Effector memory CD4-positive, alpha-beta T cell (primary cell): ENCODE data around the gene ADAMTS16.

Experiments
- DNase-seq, 3 donors: peaks; one replicate each; pipeline ENCODE4 v3.0.0-alpha.2; 2020
- H3K27ac ChIP-seq: 2 replicates; pipeline ENCODE4 v1.7.0; 2013; ENCODE audit warnings: mild to moderate bottlenecking, low read length, moderate library complexity; ENCODE audit not compliant: insufficient read depth, poor library complexity, severe bottlenecking
- H3K27me3 ChIP-seq: replicated peaks from 2 replicates; pipeline ENCODE4 v1.7.0; 2013; ENCODE audit warnings: mild to moderate bottlenecking, low read length; ENCODE audit not compliant: insufficient read depth, control insufficient read depth, poor library complexity, severe bottlenecking
- H3K36me3 ChIP-seq: 2 replicates; pipeline ENCODE4 v1.7.0; 2013; ENCODE audit warnings: mild to moderate bottlenecking, low read length, moderate library complexity; ENCODE audit not compliant: control insufficient read depth, insufficient read depth
- H3K4me1 ChIP-seq: 2 replicates; pipeline ENCODE4 v1.7.0; 2013; ENCODE audit warnings: low read length, mild to moderate bottlenecking; ENCODE audit not compliant: control insufficient read depth, insufficient read depth, poor library complexity, severe bottlenecking
- H3K4me3 ChIP-seq: 2 replicates; pipeline ENCODE4 v1.7.0; 2013; ENCODE audit warnings: low read length, low read depth, mild to moderate bottlenecking; ENCODE audit not compliant: insufficient read depth, poor library complexity, severe bottlenecking
- H3K9me3 ChIP-seq: 2 replicates; pipeline ENCODE4 v1.7.0; 2013; ENCODE audit warnings: mild to moderate bottlenecking, low read length, moderate library complexity; ENCODE audit not compliant: control insufficient read depth

Gene ADAMTS16

DNA sequence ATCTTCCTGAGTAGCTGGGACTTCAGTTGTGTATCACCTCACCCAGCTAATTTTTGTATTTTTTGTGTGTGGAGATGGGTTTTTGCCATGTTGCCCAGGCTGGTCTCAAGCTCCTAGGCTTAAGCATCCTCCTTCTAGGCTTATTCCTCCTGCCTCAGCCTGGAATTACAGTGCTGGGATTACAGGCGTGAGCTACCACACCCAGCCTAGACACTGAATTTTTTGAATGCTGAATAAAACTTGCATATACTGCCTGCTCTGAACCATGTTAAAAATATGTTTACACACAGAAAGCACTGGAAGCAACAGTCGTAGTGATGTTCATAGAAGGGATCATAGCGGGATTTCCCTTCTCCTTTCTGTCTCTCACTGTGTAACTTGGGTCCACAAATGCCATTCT is 161.0 kb downstream of the ADAMTS16 start:
- no peak for DNase-seq
- Histone ChIP-seq H3K27me3 (no peaks in the 10 kb centered on the region), H3K4me3 (no peak overlapping the region), H3K27ac (no peak overlapping the region), H3K36me3 (no peaks in the 10 kb centered on the region), H3K9me3 (no peaks in the 10 kb centered on the region), H3K4me1 (no peaks in the 10 kb centered on the region)

DNA sequence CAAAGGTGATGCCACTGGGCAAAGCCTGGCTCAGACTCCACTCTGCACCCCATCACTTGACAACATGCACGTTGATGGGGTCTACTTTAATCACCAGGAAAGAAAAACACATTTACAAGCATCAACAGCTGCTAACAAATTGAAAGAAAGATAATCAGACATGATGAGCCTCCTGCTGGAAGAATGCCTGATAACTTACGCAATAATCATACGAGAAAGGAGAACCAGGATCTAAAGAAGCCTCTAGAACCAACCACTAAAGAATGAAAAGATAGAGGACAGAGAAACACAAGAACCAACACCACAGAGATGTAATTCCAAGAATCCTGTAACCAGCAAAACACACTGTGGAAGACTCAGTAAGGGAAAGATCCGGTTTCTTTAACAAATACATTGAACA is 162.1 kb downstream of the ADAMTS16 start:
- no peaks in the 10 kb centered on the region for H3K9me3 ChIP-seq
- H3K27ac ChIP-seq, result no peak overlapping the region
- no peaks in the 10 kb centered on the region for H3K4me1 ChIP-seq
- no peaks in the 10 kb centered on the region for H3K36me3 ChIP-seq
- no peaks in the 10 kb centered on the region for H3K27me3 ChIP-seq
- no peak for DNase-seq
- no peak overlapping the region for H3K4me3 ChIP-seq

DNA sequence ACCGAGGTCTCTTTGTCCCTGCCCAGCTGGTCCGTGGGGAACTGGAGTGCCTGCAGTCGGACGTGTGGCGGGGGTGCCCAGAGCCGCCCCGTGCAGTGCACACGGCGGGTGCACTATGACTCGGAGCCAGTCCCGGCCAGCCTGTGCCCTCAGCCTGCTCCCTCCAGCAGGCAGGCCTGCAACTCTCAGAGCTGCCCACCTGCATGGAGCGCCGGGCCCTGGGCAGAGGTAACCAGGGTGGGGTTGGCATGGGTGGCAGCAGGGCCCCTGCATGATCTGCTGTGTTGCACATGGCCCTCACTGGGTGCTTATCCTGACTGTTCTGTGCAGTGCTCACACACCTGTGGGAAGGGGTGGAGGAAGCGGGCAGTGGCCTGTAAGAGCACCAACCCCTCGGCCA is 163.1 kb downstream of the ADAMTS16 start:
- no peak for DNase-seq
- Histone ChIP-seq H3K27me3 (no peaks in the 10 kb centered on the region), H3K9me3 (no peaks in the 10 kb centered on the region), H3K4me1 (no peaks in the 10 kb centered on the region), H3K36me3 (no peaks in the 10 kb centered on the region), H3K4me3 (no peak overlapping the region), H3K27ac (no peak overlapping the region)

DNA sequence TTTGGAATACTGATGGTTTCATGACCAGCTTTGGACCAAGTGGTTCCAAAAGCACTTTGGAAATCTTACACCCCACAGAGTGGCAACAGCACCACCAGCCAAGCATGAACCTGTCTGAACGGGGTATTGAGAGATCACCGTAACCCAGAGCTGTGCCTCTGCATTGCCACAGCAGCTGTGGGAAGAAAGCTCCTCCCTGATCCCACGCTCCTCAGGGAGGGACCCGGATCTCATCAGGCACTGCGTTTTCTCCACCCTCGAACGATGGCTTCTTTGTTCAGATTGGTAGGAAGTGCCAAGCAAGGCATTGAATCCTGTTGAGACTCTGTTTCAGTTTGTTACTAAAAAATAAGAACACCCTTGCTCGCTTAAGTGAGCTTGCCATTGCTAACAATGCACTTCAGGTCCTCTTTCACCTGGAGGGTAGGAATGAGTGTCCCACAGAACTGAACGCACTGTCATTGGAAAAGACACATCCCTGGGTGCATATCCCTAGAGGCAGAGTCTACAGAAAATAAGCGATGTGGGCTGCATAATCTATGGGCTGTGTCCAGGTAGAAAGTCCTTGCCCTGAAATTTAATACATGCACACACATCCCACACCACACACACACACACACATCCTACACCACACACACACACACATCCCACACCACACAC is 164.4 kb downstream of the ADAMTS16 start:
- H3K36me3 ChIP-seq, result no peaks in the 10 kb centered on the region
- no peak for DNase-seq
- H3K4me3 ChIP-seq, result no peak overlapping the region
- no peaks in the 10 kb centered on the region for H3K27me3 ChIP-seq
- no peaks in the 10 kb centered on the region for H3K9me3 ChIP-seq
- H3K27ac ChIP-seq, result no peak overlapping the region
- no peaks in the 10 kb centered on the region for H3K4me1 ChIP-seq

DNA sequence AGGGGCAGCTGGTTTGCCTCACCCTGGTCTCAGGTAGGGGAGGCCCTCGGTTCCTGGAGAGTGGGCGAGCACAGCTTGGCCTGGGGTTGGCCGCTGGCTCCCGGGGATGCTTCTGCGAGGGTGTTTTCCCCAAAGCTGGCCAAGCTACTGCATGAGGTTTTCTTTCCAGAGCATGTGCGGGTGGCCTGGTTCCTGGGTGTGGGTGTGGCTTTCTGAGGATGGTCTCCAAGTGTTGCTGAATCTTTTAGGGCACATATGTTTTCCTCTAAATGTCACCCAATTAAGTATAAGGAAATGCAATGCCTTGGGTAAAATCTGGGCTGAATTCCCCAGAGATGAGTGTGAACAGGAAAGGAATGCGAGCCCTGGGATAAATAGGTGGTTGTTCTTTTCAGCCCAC is 166.6 kb downstream of the ADAMTS16 start:
- H3K4me3 ChIP-seq, result no peak overlapping the region
- H3K27me3 ChIP-seq, result no peaks in the 10 kb centered on the region
- H3K27ac ChIP-seq, result no peak overlapping the region
- no peak for DNase-seq
- no peaks in the 10 kb centered on the region for H3K9me3 ChIP-seq
- H3K4me1 ChIP-seq, result no peaks in the 10 kb centered on the region
- no peaks in the 10 kb centered on the region for H3K36me3 ChIP-seq

DNA sequence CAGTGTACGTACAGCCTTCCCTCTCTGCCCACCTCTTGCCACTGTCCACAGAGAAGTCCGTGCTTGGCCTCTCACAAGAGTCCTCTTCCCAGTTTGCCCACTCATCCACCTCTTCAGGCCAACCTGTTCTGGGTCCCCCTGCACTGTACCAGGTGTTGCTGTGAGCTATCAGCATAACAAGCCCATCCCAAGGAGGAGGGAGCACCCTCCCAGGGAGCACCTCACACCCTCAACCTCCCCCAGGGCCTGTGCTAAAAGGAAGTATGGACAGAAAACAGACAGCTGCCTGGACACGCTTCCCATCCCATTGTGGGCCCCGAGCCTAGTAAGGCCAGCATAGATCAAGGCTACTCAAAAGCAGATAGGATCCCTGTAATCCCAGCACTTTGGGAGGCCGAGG is 168.2 kb downstream of the ADAMTS16 start:
- no peak overlapping the region for H3K4me3 ChIP-seq
- H3K27me3 ChIP-seq, result no peaks in the 10 kb centered on the region
- no peaks in the 10 kb centered on the region for H3K36me3 ChIP-seq
- no peak for DNase-seq
- no peaks in the 10 kb centered on the region for H3K4me1 ChIP-seq
- no peaks in the 10 kb centered on the region for H3K9me3 ChIP-seq
- H3K27ac ChIP-seq, result no peak overlapping the region

DNA sequence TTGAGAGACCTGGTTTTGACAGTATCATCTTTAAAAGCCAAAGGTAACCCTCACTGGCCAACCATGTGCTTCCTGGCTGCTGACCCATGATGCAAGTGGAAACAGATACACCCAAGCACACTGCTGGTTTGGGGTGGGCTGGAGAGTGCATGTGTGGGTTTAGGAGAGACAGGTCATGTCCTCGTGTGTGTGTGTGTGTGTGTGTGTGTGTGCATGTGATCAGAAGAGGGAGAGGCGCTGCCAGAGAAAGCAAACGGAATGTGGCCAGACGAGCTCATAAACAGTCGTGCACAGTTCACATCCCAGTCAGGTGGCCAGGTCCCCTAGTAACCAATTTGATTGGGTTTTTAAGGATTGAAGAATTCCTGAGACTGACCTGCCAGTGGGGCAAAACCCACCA is 169.5 kb downstream of the ADAMTS16 start:
- no peak for DNase-seq
- Histone ChIP-seq H3K9me3 (no peaks in the 10 kb centered on the region), H3K27me3 (no peaks in the 10 kb centered on the region), H3K36me3 (no peaks in the 10 kb centered on the region), H3K27ac (no peak overlapping the region), H3K4me3 (no peak overlapping the region), H3K4me1 (no peaks in the 10 kb centered on the region)

DNA sequence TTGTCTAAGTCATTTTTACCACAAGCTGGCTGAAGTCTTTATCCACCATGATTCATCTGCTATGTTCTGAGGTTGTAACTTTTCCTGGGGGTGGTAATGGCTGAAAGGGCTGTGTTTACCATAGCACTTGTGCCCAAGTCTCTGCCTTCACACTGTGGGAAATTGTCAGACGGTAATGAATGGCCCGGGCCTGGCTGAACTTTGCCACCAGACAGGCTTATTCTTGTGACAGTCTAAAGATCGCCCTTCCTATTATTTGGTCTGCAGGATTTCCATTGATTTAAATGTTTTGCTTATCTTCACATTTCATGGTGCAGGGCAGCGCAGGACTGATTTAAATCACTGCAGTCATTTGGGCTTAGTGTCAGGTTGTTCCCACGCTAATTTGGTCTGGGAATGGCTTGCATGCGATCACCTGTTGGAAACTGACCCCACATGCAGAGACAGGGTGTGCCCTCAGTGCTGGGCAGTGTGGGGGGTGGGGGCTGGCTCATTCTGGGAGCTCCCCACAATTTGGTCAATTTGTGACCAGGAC is 173.0 kb downstream of the ADAMTS16 start:
- Histone ChIP-seq H3K27ac (no peak overlapping the region), H3K4me3 (no peak overlapping the region), H3K9me3 (no peaks in the 10 kb centered on the region), H3K27me3 (no peaks in the 10 kb centered on the region), H3K36me3 (no peaks in the 10 kb centered on the region), H3K4me1 (no peaks in the 10 kb centered on the region)
- DNase-seq, result no peak

DNA sequence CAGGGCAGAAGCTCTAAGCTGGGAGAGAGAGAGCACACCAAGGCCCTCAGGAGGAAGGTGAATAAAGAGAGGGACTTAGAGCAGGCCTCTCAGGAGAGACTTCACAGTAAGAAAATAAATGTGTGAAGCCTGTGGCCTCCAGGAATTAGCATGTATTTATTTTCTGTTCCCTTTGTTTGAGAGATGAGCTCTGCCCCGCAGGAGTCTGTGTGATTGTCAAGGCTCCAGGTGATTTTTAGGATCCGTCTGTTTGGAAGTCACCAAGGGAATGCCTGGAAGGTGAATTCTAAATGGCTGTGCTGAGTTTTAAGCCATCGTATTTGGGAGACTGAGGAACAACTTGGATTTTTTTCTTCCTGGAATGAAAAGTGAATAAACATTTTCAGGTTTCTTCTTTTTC is 174.0 kb downstream of the ADAMTS16 start:
- DNase-seq, result no peak
- Histone ChIP-seq H3K27ac (no peak overlapping the region), H3K36me3 (no peaks in the 10 kb centered on the region), H3K4me3 (no peak overlapping the region), H3K4me1 (no peaks in the 10 kb centered on the region), H3K27me3 (no peaks in the 10 kb centered on the region), H3K9me3 (no peaks in the 10 kb centered on the region)

DNA sequence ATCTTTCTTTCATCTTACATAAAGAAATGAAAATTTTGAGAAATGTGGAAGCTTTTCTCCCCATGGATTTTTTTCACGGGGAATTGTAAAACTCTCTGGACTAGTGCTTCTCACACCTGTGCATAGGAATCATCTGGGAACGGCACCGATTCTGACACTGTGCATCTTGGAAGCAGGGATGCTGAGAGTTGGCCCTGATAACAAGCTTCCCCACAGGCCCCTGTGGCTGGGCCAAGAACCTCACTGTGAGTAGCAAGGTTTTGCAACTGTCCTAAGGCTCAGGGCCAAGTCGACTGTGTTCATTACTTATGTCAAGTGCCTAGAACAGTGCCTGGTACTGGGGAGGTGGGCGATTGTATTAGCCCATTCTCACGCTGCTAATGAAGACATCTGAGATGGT is 174.5 kb downstream of the ADAMTS16 start:
- H3K36me3 ChIP-seq, result no peaks in the 10 kb centered on the region
- DNase-seq, result no peak
- no peak overlapping the region for H3K27ac ChIP-seq
- H3K4me1 ChIP-seq, result no peaks in the 10 kb centered on the region
- no peaks in the 10 kb centered on the region for H3K9me3 ChIP-seq
- H3K4me3 ChIP-seq, result no peak overlapping the region
- H3K27me3 ChIP-seq, result no peaks in the 10 kb centered on the region
